HG03025 (cell line): Measurements from ENCODE around the gene MAN2B2.

Experiments used
- ATAC-seq: cut with Tn5 transposase; IDR thresholded peaks from one replicate; pipeline ENCODE4 v1.9.1; 2021; ENCODE audit warnings: mild to moderate bottlenecking, moderate library complexity; ENCODE audit not compliant: unreplicated experiment, low FRiP score

MAN2B2 gene

DNA sequence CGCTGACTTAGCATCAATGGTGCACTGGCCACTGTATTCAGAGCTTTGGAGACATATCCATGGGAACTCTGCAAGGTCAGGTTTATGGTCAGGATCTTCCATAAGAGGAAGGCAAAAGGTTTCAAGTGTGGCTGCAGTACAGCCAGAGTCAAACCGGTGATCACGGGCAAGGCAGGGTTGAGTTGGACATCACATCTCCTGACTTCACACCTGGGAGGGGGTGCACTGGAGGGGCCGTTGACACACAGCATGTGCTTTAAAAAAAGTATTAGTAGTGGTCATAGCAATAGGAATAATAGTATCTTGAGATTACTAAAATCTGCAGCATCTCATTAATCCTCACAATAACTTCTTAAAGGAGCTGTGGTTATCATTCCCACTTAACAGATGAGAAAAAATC, 28.9 kb upstream of the MAN2B2 start:
- no peak for ATAC-seq

DNA sequence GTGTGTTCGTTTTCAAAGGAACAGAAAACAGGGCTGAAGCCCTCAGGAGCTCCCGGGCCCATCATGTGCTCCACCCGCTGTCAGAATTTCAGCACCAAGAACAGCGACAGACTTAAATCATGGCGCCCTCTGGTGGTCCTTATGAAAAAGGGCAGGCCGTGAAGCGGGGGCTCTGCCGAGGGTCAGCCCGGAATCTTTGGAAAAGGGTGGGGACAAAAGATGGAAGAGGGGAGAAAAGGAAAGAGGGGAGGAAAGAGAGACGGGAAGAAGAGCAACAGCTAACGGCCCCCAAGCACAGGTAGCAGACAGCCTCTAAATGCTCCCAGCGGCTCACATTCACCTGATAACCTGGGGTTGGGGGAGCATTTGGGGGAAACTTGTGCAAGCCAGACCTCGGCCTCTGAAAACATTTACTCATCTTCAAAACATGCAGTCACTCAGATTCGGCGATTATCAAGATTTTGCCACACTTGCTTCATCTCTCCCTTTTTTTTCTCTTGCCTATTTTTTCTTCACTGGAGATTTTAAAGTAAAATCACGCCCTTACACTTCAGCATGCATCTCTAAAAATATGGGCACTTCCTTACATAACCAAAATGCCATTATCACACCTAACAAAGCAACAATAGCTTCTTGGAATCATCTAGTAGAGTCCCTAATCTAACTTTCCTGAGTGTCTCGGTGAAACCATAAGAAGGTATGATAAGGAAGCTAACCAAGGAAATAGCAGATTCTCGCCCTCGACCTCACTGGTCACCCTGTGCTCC, 28.1 kb upstream of the MAN2B2 start:
- ATAC-seq, result no peak

DNA sequence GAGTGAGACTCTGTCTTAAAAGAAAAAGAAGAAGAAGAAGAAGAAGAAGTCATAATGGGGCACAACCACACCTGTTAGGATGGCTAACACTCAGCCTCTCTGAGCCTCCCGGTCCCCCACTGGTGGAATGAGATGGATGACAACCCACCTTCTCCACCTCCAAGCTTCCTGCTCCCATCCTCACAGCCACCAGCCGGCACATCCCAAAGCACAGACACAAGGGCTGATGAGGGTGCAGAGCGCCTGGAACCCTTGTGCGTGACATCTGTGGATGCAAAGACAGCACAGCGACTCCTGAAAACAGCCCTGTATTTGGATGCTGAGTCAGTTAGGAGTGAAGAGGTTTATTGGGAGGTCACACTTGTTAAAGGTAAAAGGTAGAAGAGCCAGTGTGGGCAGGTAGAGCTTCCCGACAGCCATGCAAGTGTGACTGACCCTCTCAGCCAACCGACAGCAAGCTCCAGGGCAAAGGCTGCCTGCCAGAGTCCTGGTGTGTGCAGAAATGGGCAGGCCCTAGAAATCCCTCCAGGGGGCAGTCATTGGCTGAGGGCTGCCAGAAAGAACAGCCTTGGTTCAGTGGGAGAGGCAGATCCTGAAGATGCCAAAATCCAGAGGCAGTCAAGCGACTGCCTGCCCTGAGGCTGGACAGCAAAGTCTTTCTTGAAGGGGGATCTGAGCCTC, 26.6 kb upstream of the MAN2B2 start:
- ATAC-seq, result no peak

DNA sequence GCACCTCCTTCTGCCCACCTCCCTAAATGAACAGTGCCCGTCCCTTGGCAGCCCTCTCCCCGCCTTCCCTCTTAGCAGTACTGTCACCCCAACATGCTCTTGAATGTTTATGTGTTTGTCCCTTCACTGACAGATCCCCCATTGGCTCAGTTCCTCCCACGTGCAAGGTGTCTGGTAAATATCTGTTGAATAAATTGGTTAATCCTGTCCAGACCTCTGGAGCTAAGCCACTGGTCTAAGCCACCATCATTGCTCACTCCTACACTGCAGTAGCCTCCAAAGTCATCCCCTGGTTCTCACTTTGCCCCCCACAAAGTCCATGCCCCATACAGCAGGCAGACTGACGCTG, 26.1 kb upstream of the MAN2B2 start:
- ATAC-seq, result no peak

DNA sequence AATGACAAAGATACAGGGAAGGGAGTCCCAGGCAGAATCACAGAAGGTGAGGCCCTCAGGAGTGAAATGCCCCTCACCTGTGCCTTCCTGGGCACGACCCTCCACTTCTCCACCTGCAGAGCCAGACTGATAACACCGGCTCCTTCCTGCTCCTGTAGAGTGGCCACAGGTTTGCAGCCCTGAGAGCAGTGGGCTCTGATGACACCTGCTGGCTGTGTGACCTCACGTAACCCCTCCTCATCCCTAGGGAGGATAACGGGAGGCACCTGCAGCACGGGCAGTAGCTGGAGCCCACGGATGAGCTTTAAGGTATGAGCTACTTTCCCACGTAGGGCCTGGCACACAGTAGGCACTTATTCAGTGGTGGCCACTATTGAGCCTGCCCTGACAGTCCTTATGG, 25.5 kb upstream of the MAN2B2 start:
- ATAC-seq, result no peak

DNA sequence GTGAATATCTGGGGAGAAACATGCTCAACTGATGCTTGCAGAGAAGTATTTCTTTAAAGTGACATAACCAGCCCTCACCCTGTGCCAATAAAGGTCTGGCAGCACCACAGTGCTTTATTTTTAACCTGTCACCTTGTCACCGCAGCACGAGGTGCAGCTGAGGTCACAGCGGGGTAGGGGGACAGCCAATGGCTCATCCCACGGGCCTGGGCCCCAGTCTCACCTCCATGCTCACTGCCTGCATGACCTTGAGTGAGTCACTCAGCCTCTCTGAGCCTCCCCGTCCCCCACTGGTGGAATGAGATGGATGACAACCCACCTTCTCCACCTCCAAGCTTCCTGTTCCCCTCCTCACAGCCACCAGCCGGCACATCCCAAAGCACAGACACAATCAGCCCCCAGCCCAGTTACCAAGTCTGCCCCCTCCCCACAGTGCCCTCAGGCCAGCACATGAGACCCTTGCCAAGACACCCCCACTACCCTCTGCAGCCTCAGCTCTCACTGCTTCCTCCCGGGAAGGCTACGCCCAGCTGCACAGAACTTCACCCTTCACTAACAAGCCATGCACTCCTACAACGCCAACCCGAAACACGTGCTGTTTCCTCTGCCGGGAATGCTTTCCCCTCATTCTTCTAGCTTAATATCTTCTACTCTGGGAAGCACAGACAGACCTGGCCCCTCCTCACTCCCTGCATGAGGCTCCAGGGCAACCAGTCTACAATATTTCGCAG, 24.9 kb upstream of the MAN2B2 start:
- ATAC-seq, result no peak

DNA sequence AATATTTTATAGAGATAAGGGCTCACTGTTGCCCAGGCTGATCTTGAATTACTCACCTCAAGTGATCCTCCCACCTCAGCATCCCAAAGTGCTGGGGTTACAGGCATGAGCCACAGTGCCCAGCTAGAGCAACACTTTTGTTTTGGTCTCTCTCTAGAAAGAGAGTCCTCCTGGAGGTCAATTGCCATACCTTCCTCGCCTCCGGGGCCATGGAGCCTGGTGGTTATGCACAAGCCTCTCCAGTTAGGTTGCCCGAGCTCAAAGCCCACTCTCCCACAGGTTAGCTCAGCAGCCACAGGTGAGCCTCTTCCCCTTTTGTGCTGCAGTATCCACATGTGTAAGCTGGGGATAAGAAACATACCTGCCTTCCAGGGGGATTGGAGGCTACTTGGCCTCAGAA, 24.2 kb upstream of the MAN2B2 start:
- ATAC-seq, result no peak

DNA sequence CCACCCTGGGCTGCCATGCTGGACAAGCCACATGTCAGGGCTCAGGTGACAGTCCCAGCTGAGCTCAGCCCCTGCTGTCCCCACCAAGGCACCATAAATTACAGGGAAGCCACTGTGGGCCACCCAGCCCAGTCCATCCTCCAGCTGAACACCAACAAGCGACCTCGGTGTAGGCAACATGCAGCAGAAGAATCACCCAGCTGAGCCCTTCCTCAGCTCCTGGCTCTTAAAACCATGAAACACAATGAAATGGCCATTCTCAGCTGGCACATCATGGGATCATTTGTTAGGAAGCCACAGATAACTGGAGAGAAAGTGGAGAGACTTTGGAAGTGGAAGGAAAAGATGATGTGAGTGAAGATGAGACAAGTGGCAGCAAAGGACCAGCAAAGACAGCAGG, 23.3 kb upstream of the MAN2B2 start:
- no peak for ATAC-seq

DNA sequence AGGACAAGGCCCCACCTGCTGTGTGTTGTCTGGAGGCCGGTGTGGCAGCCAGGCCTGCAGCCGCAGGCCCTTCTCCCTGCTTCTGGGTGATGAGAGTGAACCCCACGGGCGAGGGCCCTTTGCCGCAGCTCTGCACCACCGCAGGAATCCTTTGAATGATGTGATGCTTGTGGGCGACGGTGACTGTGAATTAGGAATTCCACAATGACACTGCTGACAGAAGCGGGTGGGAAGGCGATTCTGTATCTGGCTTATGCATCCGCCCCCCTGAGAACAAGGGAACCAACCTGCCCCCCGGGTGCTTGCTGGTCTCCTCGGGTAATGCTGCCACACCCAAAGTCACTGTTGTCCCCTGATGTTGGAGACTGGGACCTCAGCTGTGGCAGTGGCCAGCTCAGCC, 19.5 kb upstream of the MAN2B2 start:
- no peak for ATAC-seq

DNA sequence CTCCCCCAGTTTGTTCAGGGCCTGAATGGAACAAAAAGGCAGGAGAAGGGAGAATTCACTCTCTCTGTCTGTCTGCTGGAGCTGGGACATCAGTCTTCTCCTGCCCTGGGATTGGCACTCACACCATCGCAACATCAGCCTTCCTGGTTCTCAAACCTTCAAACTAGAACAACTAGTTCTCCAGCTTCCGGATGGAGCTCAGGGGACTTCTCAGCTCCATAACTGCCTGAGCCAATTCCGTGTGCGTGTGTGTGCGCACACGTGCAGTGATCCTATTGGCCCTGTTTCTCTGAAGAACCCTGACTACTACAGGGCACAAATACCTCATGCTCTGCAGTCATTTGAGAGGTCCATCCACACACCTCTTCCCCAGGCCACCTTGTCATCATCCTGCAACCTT, 18.7 kb upstream of the MAN2B2 start:
- no peak for ATAC-seq

DNA sequence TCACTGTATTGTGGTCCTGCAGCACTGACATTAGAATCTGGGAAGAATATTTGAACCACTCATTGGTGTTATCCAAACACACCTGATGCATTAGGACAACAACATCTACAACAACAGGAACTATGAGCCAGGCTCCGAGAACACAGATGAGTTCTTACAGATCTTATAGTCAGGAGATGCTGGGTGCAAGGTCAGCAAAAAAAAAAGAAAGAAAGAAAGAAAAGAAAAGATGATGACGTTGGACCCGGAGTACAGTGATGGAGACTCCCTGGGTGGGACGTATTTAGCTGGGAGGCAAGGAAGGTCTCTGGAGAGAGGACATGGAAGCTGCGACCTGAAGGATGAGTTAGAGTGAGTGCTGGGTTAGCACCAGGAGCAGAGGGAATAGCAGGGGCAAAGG, 17.8 kb upstream of the MAN2B2 start:
- no peak for ATAC-seq

DNA sequence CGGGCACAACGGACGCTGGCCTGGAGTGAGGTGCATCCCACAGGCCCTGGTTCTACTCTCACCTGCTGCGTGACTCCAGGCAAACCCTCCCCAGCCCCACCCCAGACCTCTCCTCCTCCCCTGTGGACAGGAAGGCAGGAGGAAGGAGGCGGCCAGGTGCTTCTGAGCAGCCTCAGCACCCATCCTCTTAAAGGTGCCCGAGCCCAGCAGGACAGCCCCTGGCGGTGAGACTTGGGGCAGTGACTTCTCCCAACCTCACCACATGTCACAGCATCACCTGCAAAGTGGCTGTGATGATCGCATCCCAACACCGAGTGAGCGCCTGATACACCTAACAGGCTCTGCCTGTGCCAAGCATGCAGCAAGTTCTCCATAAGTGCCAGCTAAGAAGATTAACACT, 17.1 kb upstream of the MAN2B2 start:
- ATAC-seq, result no peak

DNA sequence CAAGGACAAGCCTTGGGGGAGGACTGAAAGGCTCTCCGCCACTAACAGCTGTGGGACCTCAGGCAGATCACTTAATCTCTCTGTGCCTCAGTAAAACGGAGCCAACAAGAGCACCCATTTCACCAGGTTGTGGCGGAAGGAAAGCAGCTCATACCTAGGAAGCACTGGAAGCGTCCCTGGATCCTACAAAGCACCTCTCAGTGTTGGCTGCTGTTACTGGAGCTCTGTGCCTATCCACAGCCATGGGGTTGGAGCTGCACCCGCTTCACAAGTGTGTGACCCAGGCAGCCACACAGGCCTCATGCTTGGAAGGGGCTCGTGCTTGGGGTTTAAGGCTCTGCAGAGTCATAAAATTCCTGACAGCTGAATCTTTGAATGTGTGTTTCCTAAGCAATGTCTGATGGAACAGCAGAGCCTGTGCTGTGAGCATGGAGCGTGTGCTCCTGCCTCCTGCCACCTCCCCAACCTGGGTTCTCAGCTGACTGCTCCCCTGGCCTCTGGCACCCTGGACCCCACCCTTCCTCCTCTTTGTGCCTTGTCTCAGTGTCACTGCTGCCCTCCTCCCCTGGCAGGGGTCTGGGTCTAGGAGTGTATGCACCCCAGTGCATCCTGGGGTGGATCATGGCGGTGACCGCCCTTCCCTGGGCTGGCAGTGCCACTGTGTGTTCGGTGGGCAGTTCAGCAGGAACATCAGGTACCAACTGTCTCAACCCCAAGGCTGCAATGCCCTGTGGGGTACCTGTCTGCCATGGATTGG, 14.4 kb upstream of the MAN2B2 start:
- no peak for ATAC-seq

DNA sequence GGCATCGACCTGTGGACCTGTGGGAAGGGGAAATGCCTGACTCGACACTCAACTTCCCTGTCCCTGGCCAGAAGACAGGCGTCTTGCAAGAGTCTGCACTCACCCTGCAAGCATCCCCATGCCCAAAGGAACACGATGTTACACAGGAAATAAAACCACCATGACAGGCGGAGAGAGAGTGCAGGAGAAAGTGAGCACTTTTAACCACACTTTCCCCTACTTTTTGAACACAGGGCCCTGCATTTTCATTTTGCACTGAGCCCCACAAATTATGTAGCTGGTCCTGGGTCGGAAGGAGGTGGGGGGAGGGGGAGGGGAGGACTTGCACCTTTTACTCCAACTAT, 13.8 kb upstream of the MAN2B2 start:
- ATAC-seq, result no peak

DNA sequence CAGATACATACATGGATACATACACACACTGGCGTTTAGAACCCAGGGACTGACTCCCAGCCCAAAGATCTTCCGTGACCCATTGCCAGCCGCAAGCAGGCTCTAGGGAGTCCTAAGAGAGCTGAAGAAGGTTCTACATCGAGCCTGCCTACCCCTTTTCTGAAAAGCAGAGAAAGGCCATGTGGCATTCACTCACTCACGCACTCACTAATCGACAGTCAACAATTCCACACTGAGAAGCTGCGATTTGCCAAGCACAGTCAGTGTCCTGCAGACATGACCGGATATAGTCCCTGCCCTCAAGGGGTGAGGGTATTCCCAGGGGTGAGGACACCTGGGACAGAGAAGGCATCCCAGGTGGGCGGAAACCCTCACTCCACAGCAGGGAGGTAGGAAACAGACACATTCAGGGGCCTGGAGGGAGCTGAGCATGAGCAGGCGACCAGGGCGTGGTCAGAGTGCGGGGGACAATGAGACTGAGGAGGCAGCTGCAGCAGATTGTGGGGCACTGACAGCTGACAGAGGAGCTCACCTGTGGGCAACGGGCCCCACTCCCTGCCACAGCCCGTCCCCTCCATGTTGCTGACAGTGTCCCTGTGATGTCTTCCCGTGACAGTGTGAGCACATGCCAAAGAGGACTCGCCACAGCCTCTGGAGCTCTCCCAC, 13.2 kb upstream of the MAN2B2 start:
- ATAC-seq, result no peak

DNA sequence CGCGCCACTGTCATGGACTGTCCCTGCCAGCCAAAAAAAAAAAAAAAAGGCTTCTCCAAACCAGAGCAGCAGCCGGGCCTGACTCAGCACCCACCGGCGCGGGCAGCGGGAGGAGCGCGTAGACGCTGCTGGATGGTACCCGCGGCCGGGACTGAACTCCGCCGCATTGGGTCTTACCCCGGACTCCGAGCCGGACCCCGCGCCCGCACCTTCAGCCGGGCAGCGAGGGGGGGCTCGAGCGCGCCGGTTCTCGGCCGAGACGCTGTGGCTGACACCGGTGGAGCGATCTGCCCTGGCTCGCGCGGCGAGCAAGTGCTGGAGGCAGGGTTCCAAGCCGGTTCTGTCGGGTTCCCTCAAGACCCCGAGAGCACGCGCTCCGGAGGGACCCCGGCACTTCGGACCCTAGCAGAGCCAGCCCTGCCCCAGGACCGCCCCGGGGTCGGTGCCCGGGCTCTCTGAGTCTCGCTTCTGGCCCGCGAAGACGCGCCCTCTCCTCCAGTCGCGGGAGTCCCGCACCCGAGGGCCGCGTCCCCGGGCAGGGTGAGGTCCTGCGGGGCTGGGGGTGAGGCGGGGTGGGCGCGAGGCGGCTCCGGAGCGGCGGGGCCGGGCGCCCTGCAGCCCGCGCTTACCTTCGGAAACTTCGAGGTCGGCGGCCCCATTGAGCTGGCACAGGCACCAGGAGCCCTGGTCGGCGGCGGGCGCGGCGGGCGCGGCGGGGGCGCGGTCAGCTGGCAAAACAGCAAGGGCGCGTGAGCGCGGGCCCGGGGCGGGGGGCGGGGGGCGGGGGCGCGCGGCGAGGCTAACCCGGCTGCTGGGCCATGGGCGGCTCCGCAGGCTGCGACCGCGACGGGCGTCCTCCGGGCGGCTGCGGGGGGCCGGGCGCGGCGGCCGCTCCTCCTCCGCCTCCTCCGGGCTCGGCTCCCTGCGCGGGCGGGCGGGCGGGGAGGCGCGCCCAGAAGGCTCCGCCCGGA, 11.8 kb upstream of the MAN2B2 start:
- ATAC-seq, result no peak

DNA sequence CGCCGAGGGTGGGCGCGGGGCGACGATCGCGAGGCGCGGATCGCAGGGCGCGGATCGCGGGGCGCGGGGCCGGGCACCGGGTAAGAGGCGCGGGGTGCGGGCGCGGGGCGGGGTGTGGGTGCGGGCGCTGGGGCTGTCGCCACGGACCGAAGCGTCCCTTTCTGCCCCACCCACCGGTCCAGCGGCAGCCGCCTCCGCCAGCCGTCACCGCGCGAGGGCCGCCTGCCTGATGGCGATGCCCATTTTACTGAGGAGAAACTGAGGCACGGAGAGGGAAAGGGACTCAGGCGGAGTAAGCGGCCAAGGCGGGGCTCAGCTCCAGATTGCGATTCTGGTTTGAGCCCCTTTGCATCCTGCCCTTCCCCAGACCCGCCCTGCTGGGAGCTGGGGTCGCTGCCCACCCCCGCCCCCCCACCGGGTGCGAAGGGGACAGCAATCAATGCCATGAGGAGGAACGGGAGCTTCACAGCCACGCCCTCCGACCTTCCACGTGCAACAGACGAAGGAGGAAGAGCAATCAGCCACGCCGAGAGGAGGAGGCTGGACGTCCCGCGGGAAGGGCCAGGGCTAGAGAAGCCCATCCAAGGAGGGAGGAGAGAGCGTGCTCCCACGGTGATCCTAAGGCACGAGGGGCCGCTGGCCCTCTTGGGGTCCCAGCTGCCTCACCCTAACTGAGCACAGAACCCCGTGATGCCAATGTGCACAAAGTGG, 10.9 kb upstream of the MAN2B2 start:
- ATAC-seq, result no peak

DNA sequence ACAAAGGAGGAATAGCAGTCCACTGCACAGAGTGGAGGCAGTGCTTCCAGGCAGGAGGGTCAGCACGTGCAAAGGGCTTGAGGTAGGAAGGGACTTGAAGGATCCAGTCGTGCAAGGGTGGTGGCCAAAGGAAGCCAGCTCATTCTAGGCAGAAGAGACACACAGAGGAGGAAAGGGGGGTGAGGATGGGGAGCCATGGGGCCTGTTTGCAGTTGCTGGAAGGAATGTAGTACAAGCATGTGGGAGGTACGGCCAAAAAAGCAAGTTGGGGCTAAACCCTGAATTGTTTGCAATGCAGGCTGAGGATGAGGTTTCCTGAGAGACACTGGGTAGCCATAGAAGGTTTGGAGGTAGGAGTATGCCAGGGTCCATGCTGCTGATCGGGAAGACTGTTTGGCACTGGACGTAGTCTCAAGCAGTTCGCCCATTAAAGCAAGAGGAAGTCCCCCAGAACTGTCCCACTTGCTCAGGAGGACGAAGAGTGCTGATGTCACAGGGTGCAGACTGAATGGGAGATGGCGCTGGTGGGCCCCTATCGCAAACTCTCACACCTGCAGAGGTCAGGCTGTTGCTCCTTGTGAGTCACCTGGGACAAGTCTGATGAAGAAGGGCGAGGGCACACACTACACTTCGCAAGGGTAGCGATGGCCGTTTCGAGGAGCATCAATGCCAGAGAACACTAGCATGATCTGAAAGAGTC, 9.1 kb upstream of the MAN2B2 start:
- no peak for ATAC-seq
